GM12878 (cell line): ENCODE data around the gene FOXJ3. TPM values are rescaled to one million over a fixed set of nuclear protein-coding genes. Genes with fewer than 3 reads are reported as not detected.

Experiments used
- ATAC-seq: fragments of 200-7000 bp; cut with Tn5 transposase; 3 replicates; pipeline ENCODE4 v1.9.1; 2020; ENCODE audit warnings: mild to moderate bottlenecking, moderate library complexity
- BruUV-seq: library from RNA; stranded (reverse); fragments of 400-500 nt; replicated peaks from 2 replicates; lab custom pipeline; 2021; lab: Mats Ljungman, UMichigan
- CTCF ChIA-PET: fragments of 300-600 bp; sonication (Branson Sonifier 250); formaldehyde crosslinking; extraction: SDS; loops from one replicate; lab custom pipeline; 2021; ENCODE audit warnings: inconsistent platforms; lab: Yijun Ruan, JAX
- POLR2A ChIA-PET: fragments of 350-600 bp; formaldehyde crosslinking; extraction: SDS; loops from one replicate; lab custom pipeline; 2021; ENCODE audit warnings: inconsistent platforms; lab: Charles Lee
- RAD21 ChIA-PET: fragments of 300-600 bp; sonication (Branson Sonifier 250); formaldehyde crosslinking; loops from one replicate; lab custom pipeline; 2023; ENCODE audit warnings: antibody characterized with exemption; ENCODE audit not compliant: unreplicated experiment; lab: Charles Lee
- SMC1A ChIA-PET: fragments of 300-600 bp; sonication (Branson Sonifier 250); formaldehyde crosslinking; loops from one replicate; lab custom pipeline; 2023; ENCODE audit not compliant: unreplicated experiment, uncharacterized antibody; lab: Charles Lee
- DNase-seq: peaks from one replicate; pipeline ENCODE4 v3.0.0-alpha.2; 2011; ENCODE audit warnings: low read depth, low spot score
- FAIRE-seq: peaks from 3 replicates; lab custom pipeline; 2011; peaks lifted over from hg19 to GRCh38; lab: Jason Lieb, UNC
- H2AFZ ChIP-seq: 2 replicates; pipeline ENCODE4 v1.6.0; 2011; ENCODE audit warnings: low read depth, low read length, control low read depth; ENCODE audit not compliant: control insufficient read depth
- H3K27ac ChIP-seq: 2 replicates; pipeline ENCODE4 v1.5.1; 2011; ENCODE audit warnings: control low read depth; ENCODE audit not compliant: control insufficient read depth, insufficient read depth
- H3K27me3 ChIP-seq, 2 experiments: replicated peaks in 1 of 2; 2 replicates each; pipeline versions ENCODE4 v1.6.0 to v1.6.1; 2011; ENCODE audit warnings: low read length in 1 of 2; ENCODE audit not compliant: control insufficient read depth in 2 of 2, insufficient read depth in 2 of 2
- H3K36me3 ChIP-seq, 2 experiments: 2 replicates each; pipeline ENCODE4 v1.5.1; 2011; ENCODE audit warnings: low read length in 1 of 2; ENCODE audit not compliant: control insufficient read depth in 2 of 2, insufficient read depth in 2 of 2
- H3K4me1 ChIP-seq: 2 replicates; pipeline ENCODE4 v1.6.1; 2011; ENCODE audit warnings: mild to moderate bottlenecking, low read length, moderate library complexity, mixed read lengths; ENCODE audit not compliant: control insufficient read depth, insufficient read depth
- H3K4me2 ChIP-seq: 2 replicates; pipeline ENCODE4 v1.6.0; 2011; ENCODE audit warnings: control low read depth; ENCODE audit not compliant: control insufficient read depth, insufficient read depth
- H3K4me3 ChIP-seq: fragments of 200-600 bp; sonication (generic); 2 replicates; pipeline ENCODE4 v1.5.1; 2016
- H3K79me2 ChIP-seq: 2 replicates; pipeline ENCODE4 v1.6.0; 2011; ENCODE audit warnings: low read length; ENCODE audit not compliant: control insufficient read depth, insufficient read depth
- H3K9ac ChIP-seq: 2 replicates; pipeline ENCODE4 v1.8.0; 2011; ENCODE audit warnings: low read length, control low read depth, mixed read lengths; ENCODE audit not compliant: control insufficient read depth, insufficient read depth
- H3K9me3 ChIP-seq: replicated peaks from 3 replicates; pipeline ENCODE4 v1.5.1; 2011; ENCODE audit warnings: mild to moderate bottlenecking, low read length; ENCODE audit not compliant: control insufficient read depth, insufficient read depth
- H4K20me1 ChIP-seq: 2 replicates; pipeline ENCODE4 v1.6.0; 2011; ENCODE audit not compliant: control insufficient read depth, insufficient read depth
- EED ChIP-seq: sonication (generic); IDR thresholded peaks from 2 replicates; pipeline ENCODE4 v1.6.1; 2016; ENCODE audit warnings: antibody characterized with exemption, low read depth
- EP300 ChIP-seq, 2 experiments: fragments of 150-350 bp in 1 of 2; IDR thresholded peaks; 2 replicates each; pipeline ENCODE4 v1.6.1; 2011 to 2012; ENCODE audit warnings: low read depth in 2 of 2, low read length in 2 of 2, borderline replicate concordance in 1 of 2, improper control_type of control experiment in 1 of 2, inconsistent platforms in 1 of 2; ENCODE audit not compliant: control insufficient read depth in 1 of 2
- IKZF1 ChIP-seq: fragments of 450-650 bp; conservative IDR thresholded peaks from 2 replicates; pipeline ENCODE4 v1.6.1; 2017; ENCODE audit warnings: antibody characterized with exemption, mild to moderate bottlenecking
- IKZF2 ChIP-seq, 2 experiments: fragments of 450-650 bp; IDR thresholded peaks; 2 replicates each; pipeline ENCODE4 v1.6.1; 2017; ENCODE audit warnings: mild to moderate bottlenecking in 2 of 2, moderate library complexity in 2 of 2
- KAT2A ChIP-seq: conservative IDR thresholded peaks from 2 replicates; pipeline ENCODE4 v1.6.1; 2011; ENCODE audit warnings: low read depth, low read length; ENCODE audit not compliant: control insufficient read depth
- MEF2A ChIP-seq: IDR thresholded peaks from 2 replicates; pipeline ENCODE4 v1.6.1; 2011; ENCODE audit warnings: low read depth, mild to moderate bottlenecking, low read length, moderate library complexity; ENCODE audit not compliant: insufficient read depth
- MLLT1 ChIP-seq: fragments of 450-650 bp; IDR thresholded peaks from 2 replicates; pipeline ENCODE4 v1.6.1; 2016; ENCODE audit warnings: mild to moderate bottlenecking
- MYC ChIP-seq: IDR thresholded peaks from 2 replicates; pipeline ENCODE4 v1.6.1; 2011; ENCODE audit warnings: mild to moderate bottlenecking, low read length, moderate library complexity, inconsistent platforms; ENCODE audit not compliant: insufficient read depth, insufficient replicate concordance, insufficient read length, severe bottlenecking
- NKRF ChIP-seq: fragments of 450-650 bp; conservative IDR thresholded peaks from 2 replicates; pipeline ENCODE4 v1.6.1; 2017; ENCODE audit warnings: mild to moderate bottlenecking, moderate library complexity
- RELB ChIP-seq: fragments of 450-650 bp; IDR thresholded peaks from 2 replicates; pipeline ENCODE4 v1.6.1; 2017; ENCODE audit warnings: low read depth, mild to moderate bottlenecking, moderate library complexity
- RUNX3 ChIP-seq: IDR thresholded peaks from 2 replicates; pipeline ENCODE4 v1.6.1; 2012; ENCODE audit warnings: low read length, inconsistent platforms
- SMARCA5 ChIP-seq: fragments of 450-650 bp; IDR thresholded peaks from 2 replicates; pipeline ENCODE4 v1.6.1; 2017; ENCODE audit warnings: mild to moderate bottlenecking
- SP1 ChIP-seq: IDR thresholded peaks from one replicate; pipeline ENCODE4 v1.6.1; 2011; ENCODE audit warnings: low read depth, low read length
- SPI1 ChIP-seq: IDR thresholded peaks from 2 replicates; pipeline ENCODE4 v1.6.1; 2011; ENCODE audit warnings: low read depth, mild to moderate bottlenecking, low read length, moderate library complexity, borderline replicate concordance; ENCODE audit not compliant: insufficient read depth
- STAT3 ChIP-seq: IDR thresholded peaks from 2 replicates; pipeline ENCODE4 v1.6.1; 2011; ENCODE audit warnings: low read depth, low read length, improper control_type of control experiment
- WGBS: methylation state at CpG from one replicate; pipeline ENCODE4 v1.1.6; 2016; ENCODE audit warnings: low lambda C conversion rate; ENCODE audit not compliant: insufficient replicate concordance, insufficient coverage; ENCODE audit errors: missing lambda C conversion rate; 5-methylcytosine and 5-hydroxymethylcytosine counted together
- in situ Hi-C: fragments of 300-500 bp; cut with MboI; formaldehyde crosslinking; loops from 9 replicates; pipeline ENCODE4 v1.14.3; 2018; ENCODE audit warnings: mixed read lengths
- intact Hi-C: fragments of 100-400 bp; cut with micrococcal nuclease; formaldehyde crosslinking; loops from one replicate; pipeline ENCODE4 v1.14.2; 2022; ENCODE audit not compliant: unreplicated experiment
- polyA plus RNA-seq, 11 experiments: library from polyadenylated mRNA; depleted of rRNA in 4 of 11; unstranded in 6 of 11; stranded (reverse) in 5 of 11; fragments of >200 nt; fragmentation: Nextera tagmentation in 4 of 11; fragmentation: Illumina TruSeq in 1 of 11; extraction: Ambion mirVana in 4 of 11; extraction: Trizol in 1 of 11; gene quantifications; 1 replicate in 1 of 11; 2 replicates in 10 of 11; pipeline versions ENCODE4 v1.2.1 to v1.2.3, GENCODE V29; 2011 to 2016; ENCODE audit warnings: inconsistent platforms in 2 of 11, missing spikeins in 2 of 11, low read depth in 1 of 11
- total RNA-seq, 4 experiments: library from RNA; depleted of rRNA in 3 of 4; stranded (reverse); fragments of >200 nt in 3 of 4; fragmentation: Illumina TruSeq in 1 of 4; extraction: Trizol in 1 of 4; gene quantifications; 2 replicates each; pipeline versions ENCODE4 v1.2.1 to v1.2.3, GENCODE V29; 2013 to 2021

Gene FOXJ3
- total and polyA plus RNA-seq, 10 of the 15 experiments (the other 5 are each of a cell fraction or from before 2014, with no cell fraction given) = 9.5 to 54.2 (median 24.7) TPM

GRCh38 chr1:42259059-42259738, 75.8 kb downstream of the FOXJ3 start (continued):
- TF ChIP-seq SPI1 (peak; percentile 60), EP300 (IDR thresholded peaks at IDR 0.05; ENCODE audit: borderline replicate concordance in 1 of 2, control insufficient read depth in 1 of 2, low read depth in 2 of 2, low read length in 2 of 2) (peak in 1 of 2 experiments; percentile 9; a peak in 1 of 4 replicates)
- TF ChIP-seq, all 136 proteins: peak for 7

GRCh38 chr1:42258218-42258617, 76.8 kb downstream of the FOXJ3 start:
- Histone ChIP-seq H2AFZ (no peak overlapping the region), H3K79me2 (peaks cover 51% of the 10 kb centered on the region), H3K27ac (peak overlapping the region; percentile 66; the same call in 1 of the 2 replicates), H4K20me1 (no peaks in the 10 kb centered on the region), H3K9me3 (no peaks in the 10 kb centered on the region; the same call in none of the 3 replicates), H3K4me2 (peak overlapping the region; percentile 58), H3K9ac (no peak overlapping the region), H3K36me3 (no peaks in the 10 kb centered on the region), H3K27me3 (no peaks in the 10 kb centered on the region), H3K4me1 (peaks cover 33% of the 10 kb centered on the region), H3K4me3 (no peak overlapping the region)
- POLR2A ChIA-PET = no interaction called here
- CTCF ChIA-PET = interaction anchor here (0.6 to 1.6 kb wide), 3 partner anchors 10 to 487 kb away, joined by 3 to 5 read pairs (median 3); no protein-coding TSS in a partner anchor
- no peak for FAIRE-seq
- RAD21 ChIA-PET = interaction anchor here (1.6 kb wide), 1 partner anchor 76 kb away, joined by 6 read pairs; no protein-coding TSS in a partner anchor
- peak; percentile 35 for DNase-seq
- no TSS peak for BruUV-seq
- in situ Hi-C loops = no loop called here
- SMC1A ChIA-PET = interaction anchor here (0.6 to 1.6 kb wide), 5 partner anchors 16 to 74 kb away, joined by 3 to 5 read pairs (median 4); no protein-coding TSS in a partner anchor
- WGBS = 86% methylated on average over 1 of the region's 1 CpG
- ATAC-seq = peak; percentile 76
- intact Hi-C loops = no loop called here
- TF ChIP-seq SMARCA5 (no peak), RELB (0 out of 2 replicates have a peak, but pooled peaks have one; percentile 24), SP1 (no peak), MYC (no peak), KAT2A (no peak), RUNX3 (peak; percentile 64), MEF2A (peak; percentile 56; the same call in 1 of the 2 replicates), EP300 (IDR thresholded peaks at IDR 0.05; ENCODE audit: borderline replicate concordance in 1 of 2, control insufficient read depth in 1 of 2, low read depth in 2 of 2, low read length in 2 of 2) (0 out of 4 replicates have a peak, but pooled peaks of 1 of the 2 experiments have one; percentile 12), MLLT1 (no peak), STAT3 (0 out of 2 replicates have a peak, but pooled peaks have one; percentile 27), IKZF1 (peak; percentile 53), NKRF (no peak), EED (0 out of 2 replicates have a peak, but pooled peaks have one; percentile 41), IKZF2 (IDR thresholded peaks at IDR 0.05) (peak; percentile 65 to 67)
